ENCODE data around the gene TSPEAR.

TSPEAR gene

GRCh38 chr21:44539991-44540666 is 171.2 kb downstream of the TSPEAR start, which contains the start of gene KRTAP10-1:
TSS of gene KRTAP10-1 (minus strand) at chr21:44540195. CDS start at chr21:44540150, 45 bp downstream.
- Histone ChIP-seq H3K4me1 (ENCODE audit: insufficient read depth, low read length) (no peaks in the 10 kb centered on the region), H3K9me3 (ENCODE audit: control insufficient read depth, insufficient read depth, low read length) (peaks cover 7% of the 10 kb centered on the region; the same call in 1 of the 2 replicates)

GRCh38 chr21:44539046-44539445 is 172.3 kb downstream of the TSPEAR start:
- H3K36me3 ChIP-seq (ENCODE audit: insufficient read depth, low read length) = no peaks in the 10 kb centered on the region

More at GRCh38 chr21:44539991-44540666, 171.2 kb downstream of the TSPEAR start, which contains the start of gene KRTAP10-1:
- no peaks in the 10 kb centered on the region for H3K36me3 ChIP-seq (ENCODE audit: insufficient read depth, low read length)
- H3K9ac ChIP-seq (ENCODE audit: low read depth, low read length) = no peak within 1 kb of the TSS

GRCh38 chr21:44537930-44538911 is 173.2 kb downstream of the TSPEAR start:
- no peak overlapping the region for H3K9ac ChIP-seq (ENCODE audit: low read depth, low read length)
- peaks cover 5% of the 10 kb centered on the region; the same call in 1 of the 2 replicates for H3K9me3 ChIP-seq (ENCODE audit: control insufficient read depth, insufficient read depth, low read length)

More at GRCh38 chr21:44539046-44539445, 172.3 kb downstream of the TSPEAR start:
- Histone ChIP-seq H3K9me3 (ENCODE audit: control insufficient read depth, insufficient read depth, low read length) (peaks cover 7% of the 10 kb centered on the region; the same call in 1 of the 2 replicates), H3K9ac (ENCODE audit: low read depth, low read length) (no peak overlapping the region), H3K4me1 (ENCODE audit: insufficient read depth, low read length) (no peaks in the 10 kb centered on the region)

GRCh38 chr21:44535963-44536362 is 175.4 kb downstream of the TSPEAR start:
- H3K9ac ChIP-seq (ENCODE audit: low read depth, low read length) = no peak overlapping the region
- H3K36me3 ChIP-seq (ENCODE audit: insufficient read depth, low read length) = no peaks in the 10 kb centered on the region
- no peaks in the 10 kb centered on the region for H3K4me1 ChIP-seq (ENCODE audit: insufficient read depth, low read length)
- H3K9me3 ChIP-seq (ENCODE audit: control insufficient read depth, insufficient read depth, low read length) = no peaks in the 10 kb centered on the region

More at GRCh38 chr21:44537930-44538911, 173.2 kb downstream of the TSPEAR start:
- Histone ChIP-seq H3K36me3 (ENCODE audit: insufficient read depth, low read length) (no peaks in the 10 kb centered on the region), H3K4me1 (ENCODE audit: insufficient read depth, low read length) (no peaks in the 10 kb centered on the region)

- Histone ChIP-seq H3K9ac (ENCODE audit: low read depth, low read length) (no peak overlapping the region), H3K36me3 (ENCODE audit: insufficient read depth, low read length) (no peaks in the 10 kb centered on the region), H3K9me3 (ENCODE audit: control insufficient read depth, insufficient read depth, low read length) (no peaks in the 10 kb centered on the region), H3K4me1 (ENCODE audit: insufficient read depth, low read length) (no peaks in the 10 kb centered on the region)
Measured at GRCh38 chr21:44534688-44535087, 176.7 kb downstream of the TSPEAR start.

GRCh38 chr21:44533891-44534627 is 177.3 kb downstream of the TSPEAR start:
- Histone ChIP-seq H3K36me3 (ENCODE audit: insufficient read depth, low read length) (no peaks in the 10 kb centered on the region), H3K9me3 (ENCODE audit: control insufficient read depth, insufficient read depth, low read length) (no peaks in the 10 kb centered on the region), H3K9ac (ENCODE audit: low read depth, low read length) (no peak overlapping the region), H3K4me1 (ENCODE audit: insufficient read depth, low read length) (no peaks in the 10 kb centered on the region)

- H3K9me3 ChIP-seq (ENCODE audit: control insufficient read depth, insufficient read depth, low read length) = no peaks in the 10 kb centered on the region
- no peaks in the 10 kb centered on the region for H3K36me3 ChIP-seq (ENCODE audit: insufficient read depth, low read length)
- no peak overlapping the region for H3K9ac ChIP-seq (ENCODE audit: low read depth, low read length)
- H3K4me1 ChIP-seq (ENCODE audit: insufficient read depth, low read length) = no peaks in the 10 kb centered on the region
Measured at GRCh38 chr21:44533121-44533890, 178.1 kb downstream of the TSPEAR start.

GRCh38 chr21:44532712-44533111 is 178.7 kb downstream of the TSPEAR start:
- Histone ChIP-seq H3K4me1 (ENCODE audit: insufficient read depth, low read length) (no peaks in the 10 kb centered on the region), H3K36me3 (ENCODE audit: insufficient read depth, low read length) (no peaks in the 10 kb centered on the region), H3K9ac (ENCODE audit: low read depth, low read length) (no peak overlapping the region), H3K9me3 (ENCODE audit: control insufficient read depth, insufficient read depth, low read length) (no peaks in the 10 kb centered on the region)

GRCh38 chr21:44531606-44532564 is 179.5 kb downstream of the TSPEAR start:
- Histone ChIP-seq H3K9ac (ENCODE audit: low read depth, low read length) (no peak overlapping the region), H3K4me1 (ENCODE audit: insufficient read depth, low read length) (no peaks in the 10 kb centered on the region), H3K9me3 (ENCODE audit: control insufficient read depth, insufficient read depth, low read length) (no peaks in the 10 kb centered on the region), H3K36me3 (ENCODE audit: insufficient read depth, low read length) (no peaks in the 10 kb centered on the region)

- H3K36me3 ChIP-seq (ENCODE audit: insufficient read depth, low read length) = no peaks in the 10 kb centered on the region
- H3K4me1 ChIP-seq (ENCODE audit: insufficient read depth, low read length) = no peaks in the 10 kb centered on the region
- H3K9ac ChIP-seq (ENCODE audit: low read depth, low read length) = no peak overlapping the region
- no peaks in the 10 kb centered on the region for H3K9me3 ChIP-seq (ENCODE audit: control insufficient read depth, insufficient read depth, low read length)
Measured at GRCh38 chr21:44530903-44531605, 180.3 kb downstream of the TSPEAR start.

- Histone ChIP-seq H3K9ac (ENCODE audit: low read depth, low read length) (no peak overlapping the region), H3K9me3 (ENCODE audit: control insufficient read depth, insufficient read depth, low read length) (no peaks in the 10 kb centered on the region), H3K4me1 (ENCODE audit: insufficient read depth, low read length) (no peaks in the 10 kb centered on the region), H3K36me3 (ENCODE audit: insufficient read depth, low read length) (no peaks in the 10 kb centered on the region)
Measured at GRCh38 chr21:44530221-44530902, 181.0 kb downstream of the TSPEAR start.

Measured in ES-I3 (cell line).